Transverse colon (tissue), 4 donors: Measurements from ENCODE around the gene CBL. TPM values are rescaled to one million over a fixed set of nuclear protein-coding genes. Genes with fewer than 3 reads are reported as not detected.
A peak's percentile ranks its signal among the peaks of the same experiment; 100 is the strongest.

Experiments used
- DNase-seq: peaks from one replicate; pipeline ENCODE4 v3.0.0-alpha.2; 2019
- H3K27ac ChIP-seq, 4 donors: fragments of 200-600 bp; sonication (generic); 2 replicates each; pipeline ENCODE4 v1.5.1; 2016 to 2018; ENCODE audit warnings: inconsistent platforms in 4 of 4
- H3K27me3 ChIP-seq: fragments of 200-600 bp; sonication (generic); 2 replicates; pipeline ENCODE4 v1.5.1; 2017; ENCODE audit warnings: inconsistent platforms
- H3K36me3 ChIP-seq, 4 donors: fragments of 200-600 bp; sonication (generic); 2 replicates each; pipeline ENCODE4 v1.5.1; 2017 to 2019; ENCODE audit warnings: inconsistent platforms in 4 of 4
- H3K4me1 ChIP-seq, 4 donors: fragments of 200-600 bp; sonication (generic); 2 replicates each; pipeline ENCODE4 v1.5.1; 2017 to 2020; ENCODE audit warnings: inconsistent platforms in 4 of 4
- H3K4me3 ChIP-seq, 4 donors: fragments of 200-600 bp; sonication (generic); 1 replicate in 1 of 4; 2 replicates in 3 of 4; pipeline versions ENCODE4 v1.5.1 to v1.6.1; 2017 to 2019; ENCODE audit warnings: inconsistent platforms in 4 of 4
- H3K9me3 ChIP-seq, 2 donors: fragments of 200-600 bp; sonication (generic); 2 replicates each; pipeline ENCODE4 v1.5.1; 2017 to 2019; ENCODE audit warnings: inconsistent platforms in 2 of 2
- EP300 ChIP-seq: sonication (generic); formaldehyde crosslinking; IDR thresholded peaks from one replicate; pipeline ENCODE4 v1.6.1; 2017; ENCODE audit warnings: antibody characterized with exemption, low read depth
- POLR2A ChIP-seq: fragments of 450-650 bp; IDR thresholded peaks from one replicate; pipeline ENCODE4 v1.6.1; 2016; ENCODE audit warnings: antibody characterized with exemption, mild to moderate bottlenecking, moderate library complexity
- POLR2AphosphoS5 ChIP-seq, 3 donors: sonication (generic); formaldehyde crosslinking; IDR thresholded peaks; one replicate each; pipeline ENCODE4 v1.6.1; 2016; ENCODE audit warnings: antibody characterized with exemption in 3 of 3
- WGBS, 2 donors: methylation state at CpG; one replicate each; pipeline ENCODE4 v1.1.5; 2018; ENCODE audit warnings: low coverage in 1 of 2; 5-methylcytosine and 5-hydroxymethylcytosine counted together
- in situ Hi-C, 4 donors: fragments of 200-750 bp; cut with MboI; loops; one replicate each; pipeline versions ENCODE4 v1.15.0 to v1.15.1; 2017; ENCODE audit warnings: low sequenced_read_pairs in 3 of 4, low pct_ligation_motif_present in 1 of 4, low pct_unique_long_range_greater_than_20kb in 1 of 4
- intact Hi-C: fragments of 100-400 bp; cut with DNase I; formaldehyde crosslinking; loops from one replicate; pipeline ENCODE4 v1.15.1; 2023; ENCODE audit warnings: low total_unique reads
- total RNA-seq, 4 donors: library from RNA; depleted of rRNA; stranded (reverse); fragments of >200 nt; gene quantifications; one replicate each; pipeline ENCODE4 v1.1.0, GENCODE V29; 2016
- TF ChIP-seq, protein P1 (sequence below), 5 experiments: fragments of 200-600 bp in 3 of 5; fragments of 450-650 bp in 2 of 5; sonication (generic) in 3 of 5; IDR thresholded peaks; 1 replicate in 2 of 5; 2 replicates in 3 of 5; pipeline ENCODE4 v1.5.1; 2016 to 2017; ENCODE audit warnings: antibody characterized with exemption in 5 of 5, inconsistent platforms in 3 of 5, mild to moderate bottlenecking in 2 of 5, moderate library complexity in 1 of 5

Gene CBL
- total RNA-seq, 4 donors from 2014 or later: 6.8 to 18.7 (median 12.4) TPM

DNA sequence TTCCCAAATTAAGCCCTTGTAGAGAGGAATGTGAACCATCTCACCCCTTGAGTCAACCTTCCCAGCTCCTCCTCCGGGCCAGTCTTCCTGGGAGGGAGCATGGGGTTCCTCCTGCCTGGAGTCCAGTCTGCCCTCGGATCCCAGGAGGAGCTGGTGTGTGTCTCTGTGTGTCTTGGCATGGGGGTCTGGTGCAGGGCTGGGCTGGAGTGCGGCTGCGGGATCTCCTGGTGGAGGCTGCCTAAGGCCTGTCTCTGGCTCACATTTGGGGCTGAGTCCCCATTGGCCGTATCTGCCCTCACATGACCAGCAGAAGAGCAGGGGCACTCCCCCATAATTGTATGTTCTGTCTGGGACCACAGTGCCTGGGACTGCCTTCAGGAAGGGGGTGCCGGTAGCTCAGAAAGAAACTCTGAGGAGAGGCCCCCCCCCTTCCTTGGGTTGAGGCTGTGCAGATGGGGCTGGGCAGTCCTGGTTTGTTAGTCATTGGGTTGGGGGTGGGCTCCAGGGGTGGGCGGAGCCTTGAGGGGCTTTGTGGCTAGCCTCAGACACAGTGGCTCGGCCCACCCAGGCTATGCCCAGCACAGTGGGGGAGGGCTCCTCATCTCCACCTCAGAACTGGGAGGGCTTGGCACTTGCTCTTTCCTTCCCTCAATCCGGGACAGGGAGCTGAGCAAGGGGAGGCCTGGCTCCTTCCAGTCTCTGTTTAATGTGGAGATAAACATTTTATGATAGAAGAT is 131.6 kb downstream of the CBL start:
- H3K9me3 ChIP-seq: no peaks in the 10 kb centered on the region
- intact Hi-C loops (no loop called here), in situ Hi-C loops (no loop called here)
- no peak overlapping the region for H3K4me3 ChIP-seq
- DNase-seq: no peak
- TF ChIP-seq EP300 (no peak), POLR2AphosphoS5 (IDR thresholded peaks at IDR 0.05) (no peak)
- TF ChIP-seq, protein P1, sequence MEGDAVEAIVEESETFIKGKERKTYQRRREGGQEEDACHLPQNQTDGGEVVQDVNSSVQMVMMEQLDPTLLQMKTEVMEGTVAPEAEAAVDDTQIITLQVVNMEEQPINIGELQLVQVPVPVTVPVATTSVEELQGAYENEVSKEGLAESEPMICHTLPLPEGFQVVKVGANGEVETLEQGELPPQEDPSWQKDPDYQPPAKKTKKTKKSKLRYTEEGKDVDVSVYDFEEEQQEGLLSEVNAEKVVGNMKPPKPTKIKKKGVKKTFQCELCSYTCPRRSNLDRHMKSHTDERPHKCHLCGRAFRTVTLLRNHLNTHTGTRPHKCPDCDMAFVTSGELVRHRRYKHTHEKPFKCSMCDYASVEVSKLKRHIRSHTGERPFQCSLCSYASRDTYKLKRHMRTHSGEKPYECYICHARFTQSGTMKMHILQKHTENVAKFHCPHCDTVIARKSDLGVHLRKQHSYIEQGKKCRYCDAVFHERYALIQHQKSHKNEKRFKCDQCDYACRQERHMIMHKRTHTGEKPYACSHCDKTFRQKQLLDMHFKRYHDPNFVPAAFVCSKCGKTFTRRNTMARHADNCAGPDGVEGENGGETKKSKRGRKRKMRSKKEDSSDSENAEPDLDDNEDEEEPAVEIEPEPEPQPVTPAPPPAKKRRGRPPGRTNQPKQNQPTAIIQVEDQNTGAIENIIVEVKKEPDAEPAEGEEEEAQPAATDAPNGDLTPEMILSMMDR (IDR thresholded peaks at IDR 0.05): no peak
- WGBS, 2 donors: 75% methylated on average over 6 of the region's 9 CpGs; no CpG with 5 or more reads in 1 of the 2 donors
- H3K27me3 ChIP-seq: peaks cover 32% of the 10 kb centered on the region
- peaks cover 23 to 68% (median 50%) of the 10 kb centered on the region in 4 donors for H3K4me1 ChIP-seq
- H3K36me3 ChIP-seq: no peaks in the 10 kb centered on the region
- H3K27ac ChIP-seq: peak overlapping the region; percentile 61 to 84 (median 82)

DNA sequence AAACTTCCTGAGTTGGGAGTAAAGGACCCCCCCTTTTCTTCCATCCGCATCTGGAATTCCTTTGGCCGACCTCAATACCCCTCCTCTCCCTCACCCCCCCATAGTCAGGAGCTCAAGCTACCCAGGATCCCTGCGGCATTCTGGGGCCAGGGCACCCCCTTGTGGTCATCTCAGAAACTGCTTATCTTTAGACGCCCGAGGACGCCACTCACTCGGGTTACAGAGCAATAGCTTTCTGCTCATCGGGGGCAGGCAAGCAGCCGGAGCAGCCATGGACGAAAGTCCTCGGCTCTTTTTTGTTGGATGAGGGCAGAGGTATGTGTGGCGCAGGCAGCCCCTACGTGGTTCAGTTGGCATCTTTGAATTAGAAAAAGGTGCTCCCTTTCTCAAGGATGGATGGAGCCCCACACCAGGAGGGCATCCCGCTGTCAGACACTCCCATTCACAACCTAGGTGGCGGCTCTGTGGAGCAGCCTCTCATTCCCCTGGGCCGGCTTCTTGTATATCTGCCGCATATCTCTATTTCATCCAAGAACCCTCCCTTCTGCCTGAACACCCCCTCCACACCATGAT is 132.3 kb downstream of the CBL start:
- TF ChIP-seq POLR2A (no peak), EP300 (no peak), POLR2AphosphoS5 (IDR thresholded peaks at IDR 0.05) (no peak)
- TF ChIP-seq, protein P1 (IDR thresholded peaks at IDR 0.05): peak; percentile 81 to 86 (median 86)
- H3K4me1 ChIP-seq: peaks cover 23 to 68% (median 50%) of the 10 kb centered on the region in 4 donors
- H3K27ac ChIP-seq: peak overlapping the region; percentile 80 to 84 (median 82)
- in situ Hi-C loops: no loop called here
- peak overlapping the region in 1 of 4 donors; percentile 47 for H3K4me3 ChIP-seq
- H3K27me3 ChIP-seq: peaks cover 37% of the 10 kb centered on the region
- no peaks in the 10 kb centered on the region for H3K9me3 ChIP-seq
- no peaks in the 10 kb centered on the region for H3K36me3 ChIP-seq
- peak; percentile 76 for DNase-seq
- 18% methylated on average over 17 of the region's 17 CpGs; no CpG with 5 or more reads in 1 of the 2 donors for WGBS, 2 donors
- intact Hi-C loops: no loop called here

DNA sequence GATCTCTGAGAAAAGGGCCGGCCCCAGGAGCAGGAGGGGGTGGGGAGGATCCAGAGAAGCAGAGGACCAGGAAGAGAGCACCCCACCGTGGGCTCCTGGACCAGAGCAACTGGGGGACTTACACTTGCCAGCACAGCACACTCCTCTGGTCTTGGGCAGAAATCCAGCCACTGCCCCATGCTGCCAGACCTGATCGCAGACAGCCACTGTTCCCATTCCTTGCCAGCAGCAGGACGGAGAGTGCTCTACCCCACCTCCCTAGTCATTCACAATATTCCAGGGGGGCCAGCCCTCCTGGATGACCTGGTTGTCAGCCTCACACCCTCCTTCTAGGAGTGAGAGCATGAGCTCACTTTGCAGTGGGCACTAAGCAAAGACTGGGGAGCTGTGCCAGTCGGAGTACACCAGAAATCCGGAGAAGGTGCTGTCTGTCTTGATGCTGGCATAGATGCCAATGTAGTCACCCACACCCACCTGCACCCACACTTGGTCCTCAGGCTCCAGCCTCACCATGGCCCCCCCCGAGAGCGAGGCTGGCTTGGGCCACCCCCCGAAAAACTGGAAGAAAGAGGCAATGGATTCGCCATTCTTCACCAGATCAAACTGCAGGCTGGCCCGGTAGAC is 132.9 kb downstream of the CBL start:
- TF ChIP-seq POLR2AphosphoS5 (IDR thresholded peaks at IDR 0.05) (no peak), POLR2A (no peak), EP300 (no peak)
- TF ChIP-seq, protein P1 (IDR thresholded peaks at IDR 0.05): no peak
- WGBS, 2 donors: 60 to 100% methylated on average over 2 to 11 of the region's 11 CpGs
- peaks cover 41% of the 10 kb centered on the region for H3K27me3 ChIP-seq
- peak overlapping the region in 3 of 4 donors; percentile 38 to 49 (median 47) for H3K4me3 ChIP-seq
- H3K36me3 ChIP-seq: no peaks in the 10 kb centered on the region
- no peaks in the 10 kb centered on the region for H3K9me3 ChIP-seq
- peak overlapping the region; percentile 80 to 84 (median 82) for H3K27ac ChIP-seq
- DNase-seq: no peak
- intact Hi-C loops: no loop called here
- H3K4me1 ChIP-seq: peaks cover 23 to 62% (median 48%) of the 10 kb centered on the region in 4 donors
- in situ Hi-C loops: no loop called here

DNA sequence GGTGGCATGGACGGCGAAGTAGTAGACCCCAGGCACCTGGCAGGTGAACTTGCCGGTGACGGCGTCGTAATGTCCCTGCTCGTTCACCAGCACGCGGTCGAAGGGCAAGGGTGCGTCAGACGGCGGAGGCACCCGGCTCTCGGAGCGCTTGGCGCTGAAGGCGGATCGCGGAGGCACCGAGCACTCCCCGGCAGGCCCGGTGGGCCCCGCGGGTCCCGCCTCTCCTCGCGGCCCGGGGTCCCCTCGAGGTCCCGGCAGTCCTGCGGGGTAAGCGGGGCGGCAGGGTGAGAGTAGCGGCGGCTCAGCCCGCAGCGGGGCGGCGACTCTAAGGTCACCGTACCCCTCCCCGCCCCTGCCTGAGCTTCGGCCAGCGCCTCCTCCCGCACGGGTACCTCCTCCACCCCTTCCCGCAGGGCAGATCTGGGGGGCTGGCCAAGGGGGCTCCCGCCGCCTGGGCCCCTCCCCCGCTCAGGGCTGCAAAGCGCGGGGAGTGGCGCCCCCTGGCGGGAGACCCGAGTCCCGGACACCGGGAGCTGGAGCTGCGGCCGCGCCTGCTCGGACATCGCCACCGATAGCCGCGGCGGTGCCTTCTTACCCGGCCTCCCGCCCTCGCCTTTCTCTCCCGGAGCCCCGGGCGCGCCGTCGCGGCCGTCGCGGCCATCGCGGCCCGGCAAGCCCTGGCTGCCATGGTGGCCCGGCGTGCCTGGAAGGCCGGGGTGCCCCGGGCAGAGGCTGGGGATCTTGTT is 133.6 kb downstream of the CBL start:
- Histone ChIP-seq H3K4me1 (peaks cover 23 to 62% (median 48%) of the 10 kb centered on the region in 4 donors), H3K4me3 (peak overlapping the region; percentile 27 to 49 (median 42)), H3K27ac (peak overlapping the region; percentile 80 to 84 (median 82)), H3K9me3 (no peaks in the 10 kb centered on the region), H3K36me3 (no peaks in the 10 kb centered on the region), H3K27me3 (peaks cover 41% of the 10 kb centered on the region)
- WGBS, 2 donors: 17% methylated on average over 15 of the region's 86 CpGs; no CpG with 5 or more reads in 1 of the 2 donors
- TF ChIP-seq POLR2AphosphoS5 (IDR thresholded peaks at IDR 0.05): no peak
- TF ChIP-seq, protein P1 (IDR thresholded peaks at IDR 0.05): peak; percentile 67 to 93 (median 90)
- peak; percentile 68 for DNase-seq
- in situ Hi-C loops (no loop called here), intact Hi-C loops (no loop called here)
